ENCODE data around the gene CLEC1B. TPM values are rescaled to one million over a fixed set of nuclear protein-coding genes. Genes with fewer than 3 reads are reported as not detected.

The CLEC1B gene
- total and polyA plus RNA-seq, 10 of the 15 experiments (the other 5 are each of a cell fraction or from before 2014, with no cell fraction given), result not detected

DNA sequence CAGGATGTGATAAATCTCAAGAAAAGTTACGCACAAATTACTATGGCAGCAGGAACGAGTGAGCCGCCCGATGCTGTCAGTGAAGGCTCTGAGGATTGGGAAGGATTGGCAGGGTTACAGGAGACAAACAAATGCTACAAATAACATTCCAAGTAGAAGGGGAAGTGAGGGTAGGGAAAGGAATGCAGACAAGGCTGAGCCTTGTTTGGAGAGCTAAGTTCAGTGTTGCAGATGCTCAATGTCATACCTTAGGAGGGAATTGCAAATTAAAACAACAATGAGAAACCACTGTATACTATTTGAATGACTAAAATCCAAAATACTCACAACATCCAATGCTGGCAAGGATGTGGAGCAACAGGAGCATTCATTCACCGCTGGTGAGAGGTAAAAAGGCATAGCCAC is 32.9 kb upstream of the CLEC1B start:
- H3K79me2 ChIP-seq (ENCODE audit: control insufficient read depth, insufficient read depth, low read length), result no peaks in the 10 kb centered on the region
- no peaks in the 10 kb centered on the region for H4K20me1 ChIP-seq (ENCODE audit: control insufficient read depth, insufficient read depth)
- in situ Hi-C loops (cut with MboI), result loop anchor here (5.0 kb wide), 1 partner anchor 111 kb away; no protein-coding TSS in a partner anchor
- no peak overlapping the region for H3K4me3 ChIP-seq
- no peaks in the 10 kb centered on the region for H3K4me1 ChIP-seq (ENCODE audit: control insufficient read depth, insufficient read depth, low read length)
- H3K36me3 ChIP-seq (ENCODE audit: control insufficient read depth in 2 of 2, insufficient read depth in 2 of 2, low read length in 1 of 2), result no peaks in the 10 kb centered on the region
- H3K27ac ChIP-seq (ENCODE audit: control insufficient read depth, insufficient read depth), result no peak overlapping the region
- H3K9ac ChIP-seq (ENCODE audit: control insufficient read depth, insufficient read depth, low read length), result no peak overlapping the region
- no peaks in the 10 kb centered on the region for H3K9me3 ChIP-seq (replicated peaks; ENCODE audit: control insufficient read depth, insufficient read depth, low read length)
- TF ChIP-seq E2F4 (IDR thresholded peaks at IDR 0.05; ENCODE audit: low read depth, low read length), result no peak
- H3K27me3 ChIP-seq (replicated peaks in 1 of 2; ENCODE audit: control insufficient read depth in 2 of 2, insufficient read depth in 2 of 2, low read length in 1 of 2), result no peaks in the 10 kb centered on the region
- intact Hi-C loops (cut with micrococcal nuclease; ENCODE audit: unreplicated experiment), result no loop called here
- ATAC-seq (no peak), FAIRE-seq (no peak), DNase-seq (ENCODE audit: low read depth, low spot score) (no peak)
- POLR2A ChIA-PET, result no interaction called here
- SMC1A ChIA-PET (ENCODE audit: uncharacterized antibody, unreplicated experiment), result no interaction called here
- no peak overlapping the region for H3K4me2 ChIP-seq (ENCODE audit: control insufficient read depth, insufficient read depth)
- CTCF ChIA-PET, result interaction anchor here (0.7 to 1.1 kb wide), 2 partner anchors 11 to 12 kb away, joined by 3 read pairs; no protein-coding TSS in a partner anchor
- RAD21 ChIA-PET (ENCODE audit: unreplicated experiment), result no interaction called here
- no TSS peak for BruUV-seq (replicated peaks)
- no peak overlapping the region for H2AFZ ChIP-seq (ENCODE audit: control insufficient read depth, low read depth, low read length)
- 63% methylated on average over 5 of the region's 5 CpGs for WGBS (ENCODE audit: insufficient coverage, insufficient replicate concordance, low lambda C conversion rate, missing lambda C conversion rate)

DNA sequence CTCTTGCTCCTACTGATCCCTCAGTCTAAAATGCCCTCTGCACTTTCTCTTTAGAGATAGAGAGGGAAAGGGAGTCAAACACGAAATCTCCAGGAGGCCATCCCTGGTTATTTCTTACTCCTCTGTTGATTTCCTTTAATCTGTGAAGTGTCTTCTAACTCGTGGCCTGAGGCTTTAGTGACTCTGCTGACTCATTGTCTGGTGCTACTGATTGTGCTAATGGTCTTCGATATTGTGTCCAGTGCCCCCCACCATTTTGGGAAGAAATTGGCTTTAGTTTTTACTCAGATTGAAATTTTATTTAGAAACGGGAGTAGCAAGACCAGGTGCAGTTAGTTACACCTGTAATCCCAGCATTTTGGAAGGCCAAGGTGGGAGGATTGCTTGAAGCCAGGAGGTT is 32.4 kb upstream of the CLEC1B start:
- FAIRE-seq (no peak), DNase-seq (ENCODE audit: low read depth, low spot score) (no peak), ATAC-seq (no peak)
- Histone ChIP-seq H2AFZ (ENCODE audit: control insufficient read depth, low read depth, low read length) (no peak overlapping the region), H3K79me2 (ENCODE audit: control insufficient read depth, insufficient read depth, low read length) (no peaks in the 10 kb centered on the region), H3K36me3 (ENCODE audit: control insufficient read depth in 2 of 2, insufficient read depth in 2 of 2, low read length in 1 of 2) (no peaks in the 10 kb centered on the region), H3K4me1 (ENCODE audit: control insufficient read depth, insufficient read depth, low read length) (no peaks in the 10 kb centered on the region), H4K20me1 (ENCODE audit: control insufficient read depth, insufficient read depth) (no peaks in the 10 kb centered on the region), H3K4me3 (no peak overlapping the region), H3K27me3 (replicated peaks in 1 of 2; ENCODE audit: control insufficient read depth in 2 of 2, insufficient read depth in 2 of 2, low read length in 1 of 2) (no peaks in the 10 kb centered on the region), H3K27ac (ENCODE audit: control insufficient read depth, insufficient read depth) (no peak overlapping the region), H3K9ac (ENCODE audit: control insufficient read depth, insufficient read depth, low read length) (no peak overlapping the region), H3K9me3 (replicated peaks; ENCODE audit: control insufficient read depth, insufficient read depth, low read length) (no peaks in the 10 kb centered on the region), H3K4me2 (ENCODE audit: control insufficient read depth, insufficient read depth) (no peak overlapping the region)
- POLR2A ChIA-PET, result no interaction called here
- CTCF ChIA-PET, result interaction anchor here (1.1 kb wide), 1 partner anchor 13 kb away, joined by 3 read pairs; no protein-coding TSS in a partner anchor
- in situ Hi-C loops (cut with MboI), result loop anchor here (5.0 kb wide), 1 partner anchor 111 kb away; no protein-coding TSS in a partner anchor
- intact Hi-C loops (cut with micrococcal nuclease; ENCODE audit: unreplicated experiment), result no loop called here
- 7% methylated on average over 4 of the region's 4 CpGs for WGBS (ENCODE audit: insufficient coverage, insufficient replicate concordance, low lambda C conversion rate, missing lambda C conversion rate)
- TF ChIP-seq NFIC (IDR thresholded peaks at IDR 0.05; ENCODE audit: low read depth, low read length) (no peak), SP1 (IDR thresholded peaks at IDR 0.05; ENCODE audit: low read depth, low read length) (no peak), JUNB (IDR thresholded peaks at IDR 0.05) (no peak), MEF2A (IDR thresholded peaks at IDR 0.05; ENCODE audit: insufficient read depth, low read depth, low read length) (no peak), EZH2 (IDR thresholded peaks at IDR 0.05; ENCODE audit: borderline replicate concordance, control insufficient read depth, low read depth, low read length) (no peak), TCF12 (IDR thresholded peaks at IDR 0.05; ENCODE audit: low read depth, low read length) (no peak), E2F4 (IDR thresholded peaks at IDR 0.05; ENCODE audit: low read depth, low read length) (no peak), ATF7 (IDR thresholded peaks at IDR 0.05; ENCODE audit: low read depth) (no peak), FOXK2 (IDR thresholded peaks at IDR 0.05) (no peak)
- SMC1A ChIA-PET (ENCODE audit: uncharacterized antibody, unreplicated experiment), result no interaction called here
- no TSS peak for BruUV-seq (replicated peaks)
- RAD21 ChIA-PET (ENCODE audit: unreplicated experiment), result no interaction called here
